ENCODE measurements around the gene GRIP1. TPM values are rescaled to one million over a fixed set of nuclear protein-coding genes. Genes with fewer than 3 reads are reported as not detected.

The GRIP1 gene
- total and polyA plus RNA-seq, 2 experiments from 2014 or later = 7.7 TPM

GRCh38 chr12:66418908-66419307 is 260.0 kb downstream of the GRIP1 start:
- TF ChIP-seq EZH2phosphoT487 (IDR thresholded peaks at IDR 0.05; ENCODE audit: low read depth, severe bottlenecking, unreplicated experiment) = no peak
- TF ChIP-seq CTCF (IDR thresholded peaks at IDR 0.05; ENCODE audit: poor library complexity) = no peak
- TF ChIP-seq EZH2 (IDR thresholded peaks at IDR 0.05; ENCODE audit: borderline replicate concordance) = no peak
- no peaks in the 10 kb centered on the region for H3K9me3 ChIP-seq (ENCODE audit: low read depth)
- H4K20me1 ChIP-seq (ENCODE audit: insufficient read depth, poor library complexity, severe bottlenecking) = no peaks in the 10 kb centered on the region
- H3K9me2 ChIP-seq (replicated peaks; ENCODE audit: insufficient read depth) = no peaks in the 10 kb centered on the region
- H3K79me2 ChIP-seq = no peaks in the 10 kb centered on the region
- WGBS (ENCODE audit: low lambda C conversion rate, missing lambda C conversion rate) = 58% methylated on average over 1 of the region's 1 CpG
- H3K27ac ChIP-seq = no peak overlapping the region
- H2AFZ ChIP-seq = no peak overlapping the region
- no peak for DNase-seq (ENCODE audit: low spot score)
- H3K4me1 ChIP-seq (ENCODE audit: insufficient read depth) = no peaks in the 10 kb centered on the region
- no peaks in the 10 kb centered on the region for H3K36me3 ChIP-seq (replicated peaks; ENCODE audit: insufficient read depth, low read depth)
- H3K27me3 ChIP-seq = no peaks in the 10 kb centered on the region
- H3K4me2 ChIP-seq = no peak overlapping the region
- H3K4me3 ChIP-seq = no peak overlapping the region

- 100% methylated on average over 1 of the region's 1 CpG for WGBS (ENCODE audit: low lambda C conversion rate, missing lambda C conversion rate)
- H3K79me2 ChIP-seq = no peaks in the 10 kb centered on the region
- no peaks in the 10 kb centered on the region for H4K20me1 ChIP-seq (ENCODE audit: insufficient read depth, poor library complexity, severe bottlenecking)
- no peak overlapping the region for H3K27ac ChIP-seq
- H3K4me3 ChIP-seq = no peak overlapping the region
- H3K4me2 ChIP-seq = no peak overlapping the region
- H3K9me3 ChIP-seq (ENCODE audit: low read depth) = no peaks in the 10 kb centered on the region
- H3K9me2 ChIP-seq (replicated peaks; ENCODE audit: insufficient read depth) = no peaks in the 10 kb centered on the region
- H3K36me3 ChIP-seq (replicated peaks; ENCODE audit: insufficient read depth, low read depth) = no peaks in the 10 kb centered on the region
- H3K4me1 ChIP-seq (ENCODE audit: insufficient read depth) = no peaks in the 10 kb centered on the region
- no peak overlapping the region for H2AFZ ChIP-seq
- no peak for DNase-seq (ENCODE audit: low spot score)
- no peaks in the 10 kb centered on the region for H3K27me3 ChIP-seq
- TF ChIP-seq EZH2 (IDR thresholded peaks at IDR 0.05; ENCODE audit: borderline replicate concordance) = no peak
- TF ChIP-seq EZH2phosphoT487 (IDR thresholded peaks at IDR 0.05; ENCODE audit: low read depth, severe bottlenecking, unreplicated experiment) = no peak
These were observed 261.7 kb downstream of the GRIP1 start for GRCh38 chr12:66417217-66417616.

GRCh38 chr12:66409195-66409871 is 269.5 kb downstream of the GRIP1 start:
- Histone ChIP-seq H3K9me3 (ENCODE audit: low read depth) (no peaks in the 10 kb centered on the region), H3K27me3 (no peaks in the 10 kb centered on the region), H3K79me2 (no peaks in the 10 kb centered on the region), H3K4me3 (no peak overlapping the region), H4K20me1 (ENCODE audit: insufficient read depth, poor library complexity, severe bottlenecking) (no peaks in the 10 kb centered on the region), H2AFZ (no peak overlapping the region), H3K4me1 (ENCODE audit: insufficient read depth) (no peaks in the 10 kb centered on the region), H3K4me2 (no peak overlapping the region), H3K36me3 (replicated peaks; ENCODE audit: insufficient read depth, low read depth) (no peaks in the 10 kb centered on the region), H3K9me2 (replicated peaks; ENCODE audit: insufficient read depth) (no peaks in the 10 kb centered on the region), H3K27ac (no peak overlapping the region)
- peak; percentile 50 for DNase-seq (ENCODE audit: low spot score)
- peak; percentile 58 for TF ChIP-seq CTCF (IDR thresholded peaks at IDR 0.05; ENCODE audit: poor library complexity)
- TF ChIP-seq EZH2phosphoT487 (IDR thresholded peaks at IDR 0.05; ENCODE audit: low read depth, severe bottlenecking, unreplicated experiment) = no peak
- 69% methylated on average over 4 of the region's 4 CpGs for WGBS (ENCODE audit: low lambda C conversion rate, missing lambda C conversion rate)

GRCh38 chr12:66405395-66405794 is 273.5 kb downstream of the GRIP1 start:
- H4K20me1 ChIP-seq (ENCODE audit: insufficient read depth, poor library complexity, severe bottlenecking) = no peaks in the 10 kb centered on the region
- H3K36me3 ChIP-seq (replicated peaks; ENCODE audit: insufficient read depth, low read depth) = no peaks in the 10 kb centered on the region
- TF ChIP-seq CTCF (IDR thresholded peaks at IDR 0.05; ENCODE audit: poor library complexity) (no peak), EZH2 (IDR thresholded peaks at IDR 0.05; ENCODE audit: borderline replicate concordance) (no peak), EZH2phosphoT487 (IDR thresholded peaks at IDR 0.05; ENCODE audit: low read depth, severe bottlenecking, unreplicated experiment) (no peak)
- no peaks in the 10 kb centered on the region for H3K9me2 ChIP-seq (replicated peaks; ENCODE audit: insufficient read depth)
- H2AFZ ChIP-seq = no peak overlapping the region
- H3K27me3 ChIP-seq = no peaks in the 10 kb centered on the region
- H3K9me3 ChIP-seq (ENCODE audit: low read depth) = no peaks in the 10 kb centered on the region
- no peaks in the 10 kb centered on the region for H3K4me1 ChIP-seq (ENCODE audit: insufficient read depth)
- H3K79me2 ChIP-seq = no peaks in the 10 kb centered on the region
- DNase-seq (ENCODE audit: low spot score) = no peak
- H3K4me3 ChIP-seq = no peak overlapping the region
- H3K27ac ChIP-seq = no peak overlapping the region
- no peak overlapping the region for H3K4me2 ChIP-seq

Measured in hepatocyte (in vitro differentiated cells).